Kidney tubule cell (primary cell): ENCODE data around the gene PGAP2.
"Not testable (repeated sequence)": the region's sequence is repeated elsewhere in the genome, so short reads cannot be mapped to it uniquely, and the experiment has no call there.

Source experiments
- DNase-seq: peaks from one replicate; pipeline ENCODE4 v3.0.0-alpha.2; 2018; ENCODE audit warnings: low spot score

PGAP2 gene

DNA sequence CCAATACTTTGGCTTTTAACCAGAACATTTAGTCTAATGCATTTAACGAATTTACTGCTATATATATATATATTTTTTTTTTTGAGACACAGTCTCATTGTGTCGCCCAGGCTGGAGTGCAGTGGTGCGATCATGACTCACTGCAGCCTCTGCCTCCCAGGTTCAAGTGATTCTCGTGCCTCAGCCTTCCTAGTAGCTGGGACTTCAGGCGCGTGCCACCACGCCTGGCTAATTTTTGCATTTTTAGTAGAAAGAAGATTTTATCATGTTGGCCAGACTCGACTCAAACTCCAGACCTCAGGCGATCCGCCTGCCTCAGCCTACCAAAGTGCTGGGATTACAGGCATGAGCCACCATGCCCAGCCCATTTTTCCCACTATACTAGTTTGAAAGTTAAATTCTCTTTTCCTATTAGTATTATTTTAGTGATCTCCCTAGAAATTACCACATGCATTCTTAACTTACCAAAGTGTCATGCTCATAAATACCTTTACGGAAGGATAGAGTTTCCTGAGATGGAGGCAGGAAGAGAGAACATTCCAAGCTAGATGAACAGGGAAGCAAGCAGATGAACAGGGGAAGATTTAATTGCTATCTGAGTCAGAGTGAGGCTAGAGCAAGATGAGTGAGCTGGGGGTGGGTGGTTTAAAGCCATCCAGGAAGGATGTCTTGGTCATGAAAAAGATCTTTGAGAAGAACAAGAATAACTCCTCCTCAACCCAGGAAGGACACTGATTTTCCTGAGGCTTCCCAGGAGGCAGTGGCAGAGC, 4.4 kb upstream of the PGAP2 start:
- peak; percentile 94 for DNase-seq

DNA sequence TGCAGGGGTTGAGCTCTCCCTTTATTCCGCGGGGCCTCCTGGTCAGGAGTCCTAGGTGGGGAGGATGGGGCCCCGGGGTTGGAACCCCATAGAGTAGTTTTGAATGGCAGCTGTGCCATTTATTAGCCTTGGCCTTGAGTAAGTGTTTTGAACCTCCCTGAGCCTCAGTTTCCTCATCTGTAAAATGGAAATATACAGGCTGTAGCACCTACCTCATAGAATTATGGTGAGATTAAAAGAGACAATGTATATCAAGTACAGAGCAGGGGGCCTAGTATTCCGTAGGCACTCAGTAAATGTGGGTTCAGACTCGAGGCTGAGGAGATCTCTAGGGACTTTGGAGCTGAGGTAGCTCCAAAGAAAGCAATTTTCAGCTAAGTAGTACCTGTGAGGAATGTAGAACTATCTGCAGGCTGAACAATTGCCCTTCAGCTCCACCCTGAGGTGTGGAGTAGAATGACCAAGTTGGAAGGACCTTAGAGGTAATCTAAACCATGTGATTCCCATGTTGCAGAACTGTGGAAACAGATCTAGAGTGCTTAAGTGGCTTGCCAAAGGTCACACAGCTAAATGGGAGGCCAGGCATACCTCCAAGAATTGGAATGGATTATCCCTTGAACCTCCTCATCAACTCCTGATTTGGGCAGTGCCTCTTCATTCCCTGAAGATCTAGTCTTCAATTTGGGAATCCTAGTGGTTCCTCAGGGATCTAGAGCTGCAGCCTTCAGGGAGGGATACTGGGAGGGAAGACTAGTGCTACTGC, 682 bp downstream of the PGAP2 start:
- peak; percentile 82 for DNase-seq

DNA sequence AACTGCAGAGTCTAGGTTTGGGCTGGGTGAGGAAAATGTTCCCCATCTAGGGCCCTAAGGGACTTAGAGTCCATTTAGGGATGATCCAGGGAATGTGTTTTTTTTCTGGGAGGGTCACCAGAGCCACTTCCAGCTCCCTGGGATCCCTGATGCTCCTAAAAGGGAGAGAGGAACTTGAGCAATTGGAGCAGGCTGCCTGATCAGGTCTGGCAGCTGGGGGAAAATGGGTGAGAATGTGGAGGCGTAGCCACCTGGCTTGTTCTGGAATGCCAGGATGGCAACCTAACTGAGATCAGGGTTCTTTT, 1.2 kb downstream of the PGAP2 start:
- no peak for DNase-seq

DNA sequence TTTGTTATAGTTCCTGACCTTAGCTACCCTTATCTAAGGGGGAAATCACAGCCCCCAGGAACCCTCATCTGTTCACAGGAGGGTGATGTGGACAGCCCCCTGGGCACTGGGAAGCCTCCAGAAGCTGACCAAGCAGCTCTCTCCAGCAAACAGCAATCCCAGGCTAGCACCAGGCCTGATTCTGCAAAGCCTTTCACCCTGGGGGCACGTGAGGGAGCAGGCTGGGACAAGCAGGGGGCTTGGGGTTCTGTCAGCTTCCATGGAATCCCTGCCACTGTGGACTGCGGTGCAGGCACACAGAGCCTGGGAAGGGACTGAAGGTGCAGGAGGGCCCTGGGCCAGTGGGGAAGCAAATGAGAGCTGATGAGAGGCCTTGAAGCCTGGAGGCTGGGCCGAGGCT, 2.1 kb downstream of the PGAP2 start:
- DNase-seq: no peak

DNA sequence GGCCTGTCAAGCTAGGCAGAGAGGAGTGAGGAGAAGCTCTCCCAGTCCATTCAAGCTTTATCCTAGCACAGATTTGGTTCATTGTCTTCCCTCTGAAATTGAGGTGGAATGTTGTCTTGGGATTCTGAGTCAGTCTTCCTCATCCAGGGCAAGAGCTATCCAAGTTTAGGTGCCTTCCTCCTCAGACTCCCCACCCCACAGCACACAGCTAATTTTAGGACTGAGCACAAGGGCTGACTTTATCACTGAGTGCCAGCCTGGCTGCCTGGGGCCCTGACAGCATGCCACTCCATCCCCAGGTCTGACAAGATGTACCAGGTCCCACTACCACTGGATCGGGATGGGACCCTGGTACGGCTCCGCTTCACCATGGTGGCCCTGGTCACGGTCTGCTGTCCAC, 2.6 kb downstream of the PGAP2 start:
- no peak for DNase-seq

DNA sequence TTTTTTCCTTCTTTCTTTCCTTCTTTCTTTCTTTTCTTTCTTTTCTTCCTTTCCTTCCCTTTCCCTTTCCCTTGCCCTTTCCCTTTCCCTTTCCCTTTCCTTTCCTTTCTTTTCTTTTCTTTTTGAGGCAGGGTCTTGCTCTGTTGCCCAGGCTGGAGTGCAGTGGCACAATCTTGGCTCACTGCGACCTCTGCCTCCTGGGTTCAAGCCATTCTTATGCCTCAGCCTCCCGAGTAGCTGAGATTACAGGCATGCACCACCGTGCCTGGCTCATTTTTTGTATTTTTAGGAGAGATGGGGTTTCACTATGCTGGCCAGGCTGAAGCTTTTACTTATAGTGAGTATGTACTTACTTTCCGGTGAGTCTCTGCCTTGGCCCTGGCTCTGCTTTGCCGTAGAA, 6.5 kb downstream of the PGAP2 start:
- not testable (repeated sequence) for DNase-seq

DNA sequence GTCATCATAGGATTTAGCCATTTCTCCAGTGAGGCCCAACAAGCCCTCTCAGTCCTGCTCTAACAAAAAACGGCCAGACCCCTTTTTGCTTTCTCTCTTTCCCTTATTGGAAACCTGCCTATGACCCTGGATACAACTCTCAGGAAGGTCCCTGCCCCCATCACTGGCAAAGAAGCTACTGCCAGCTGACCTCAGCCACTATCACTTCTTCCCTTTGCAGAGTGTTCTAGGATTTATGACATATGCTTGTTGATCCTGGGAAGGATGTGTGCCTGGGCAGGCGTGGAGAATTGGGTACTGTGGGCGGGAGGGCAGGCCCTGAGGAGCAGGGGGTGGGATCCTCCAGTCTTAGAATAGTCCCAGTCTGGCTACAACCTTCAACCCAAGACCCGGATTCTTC, 7.5 kb downstream of the PGAP2 start:
- no peak for DNase-seq

DNA sequence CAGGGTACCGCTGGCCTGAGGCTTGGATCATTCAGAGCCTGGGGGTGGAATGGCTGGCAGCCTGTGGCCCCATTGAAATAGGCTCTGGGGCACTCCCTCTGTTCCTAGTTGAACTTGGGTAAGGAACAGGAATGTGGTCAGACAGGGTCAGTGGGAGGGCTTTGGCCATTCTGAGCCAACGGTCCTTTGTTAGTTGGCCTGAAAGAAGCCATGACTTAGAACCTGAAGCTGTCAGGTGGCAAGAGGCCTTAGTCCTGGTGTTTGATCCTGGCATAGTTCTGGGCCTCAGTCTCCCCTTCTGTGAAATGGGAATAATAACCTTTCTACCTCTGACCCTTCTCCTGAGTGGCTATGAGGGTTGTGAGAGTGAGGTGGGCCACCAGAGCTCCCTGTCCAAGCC, 8.3 kb downstream of the PGAP2 start:
- DNase-seq: no peak

DNA sequence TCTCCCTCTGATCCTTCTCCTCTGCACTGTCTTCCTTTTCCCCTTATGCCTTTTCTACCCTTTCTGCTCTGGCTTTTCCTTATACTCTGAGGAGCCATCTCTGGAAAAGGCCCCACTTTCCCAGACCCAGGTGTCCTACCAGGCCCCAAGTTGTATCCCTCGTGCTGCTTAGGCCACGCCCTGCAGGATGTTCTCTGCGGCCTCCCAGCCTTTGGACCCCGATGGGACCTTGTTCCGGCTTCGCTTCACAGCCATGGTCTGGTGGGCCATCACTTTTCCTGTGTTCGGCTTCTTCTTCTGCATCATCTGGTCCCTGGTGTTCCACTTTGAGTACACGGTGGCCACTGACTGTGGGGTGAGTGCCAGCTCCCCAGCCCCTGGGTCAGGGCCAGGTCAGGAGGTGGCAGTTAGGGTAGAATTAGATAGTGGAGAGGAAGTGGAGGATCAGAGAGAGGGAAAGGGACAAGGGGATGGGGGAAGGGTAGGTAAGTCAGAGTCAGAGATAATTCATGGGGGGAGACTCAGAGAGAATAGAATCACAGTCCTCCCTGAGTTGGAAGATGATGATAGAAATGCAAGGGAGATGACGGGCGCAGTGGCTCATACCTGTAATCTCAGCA, 8.9 kb downstream of the PGAP2 start:
- no peak for DNase-seq

DNA sequence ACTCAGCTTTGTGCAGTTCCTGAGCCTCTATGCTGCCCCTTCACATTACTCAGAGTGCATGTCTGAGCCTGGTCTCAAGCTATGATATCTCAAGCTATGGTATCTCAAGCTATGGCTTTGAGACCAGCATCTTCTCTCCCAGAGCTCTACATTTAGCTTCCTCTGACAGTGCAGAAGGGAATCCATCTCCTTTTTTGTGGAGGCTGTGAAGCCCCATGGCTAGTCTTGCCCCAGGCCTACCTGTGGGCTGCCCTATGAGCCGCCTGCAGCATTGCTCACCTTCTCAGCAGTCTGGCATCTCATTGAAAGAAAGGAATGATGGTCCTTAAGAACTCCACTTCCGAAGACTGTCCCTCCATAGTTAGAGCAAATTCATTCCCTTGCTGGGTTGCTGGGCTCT, 12.6 kb downstream of the PGAP2 start:
- no peak for DNase-seq

DNA sequence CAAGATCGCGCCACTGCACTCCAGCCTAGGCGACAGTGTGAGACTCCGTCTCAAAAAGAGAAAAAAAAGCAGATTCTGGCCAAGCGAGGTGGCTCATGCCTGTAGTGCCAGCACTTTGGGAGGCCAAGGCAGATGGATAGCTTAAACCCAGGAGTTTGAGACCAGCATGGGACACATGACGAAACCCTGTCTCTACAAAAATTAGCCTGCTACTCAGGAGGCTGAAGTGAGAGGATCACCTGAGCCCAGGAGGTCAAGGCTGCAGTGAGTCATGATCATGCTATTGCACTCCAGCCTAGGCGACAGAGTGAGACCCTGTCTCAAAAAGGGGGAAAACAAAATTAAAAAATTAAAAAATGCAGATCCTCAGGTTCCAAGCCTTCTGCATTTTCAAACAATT, 14.0 kb downstream of the PGAP2 start:
- DNase-seq: no peak

DNA sequence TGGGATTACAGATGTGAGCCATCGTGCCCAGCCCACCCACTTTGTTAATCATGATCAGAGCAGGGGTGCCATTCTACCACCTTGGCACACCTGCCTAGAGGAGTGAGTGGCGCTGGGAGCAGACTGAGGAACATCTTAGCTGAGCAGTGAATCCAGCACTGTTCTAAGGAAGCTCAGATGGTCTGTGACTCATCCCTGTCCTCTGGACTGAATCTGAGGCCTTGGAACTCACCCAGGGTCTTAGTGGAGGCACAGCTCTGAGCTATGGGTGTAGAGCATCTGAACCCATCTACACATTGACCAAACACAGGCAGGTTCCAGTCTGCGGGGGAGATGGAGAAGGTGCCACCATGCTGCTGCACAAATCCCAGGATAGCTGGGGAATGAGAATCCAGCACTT, 14.9 kb downstream of the PGAP2 start:
- peak; percentile 79 for DNase-seq

DNA sequence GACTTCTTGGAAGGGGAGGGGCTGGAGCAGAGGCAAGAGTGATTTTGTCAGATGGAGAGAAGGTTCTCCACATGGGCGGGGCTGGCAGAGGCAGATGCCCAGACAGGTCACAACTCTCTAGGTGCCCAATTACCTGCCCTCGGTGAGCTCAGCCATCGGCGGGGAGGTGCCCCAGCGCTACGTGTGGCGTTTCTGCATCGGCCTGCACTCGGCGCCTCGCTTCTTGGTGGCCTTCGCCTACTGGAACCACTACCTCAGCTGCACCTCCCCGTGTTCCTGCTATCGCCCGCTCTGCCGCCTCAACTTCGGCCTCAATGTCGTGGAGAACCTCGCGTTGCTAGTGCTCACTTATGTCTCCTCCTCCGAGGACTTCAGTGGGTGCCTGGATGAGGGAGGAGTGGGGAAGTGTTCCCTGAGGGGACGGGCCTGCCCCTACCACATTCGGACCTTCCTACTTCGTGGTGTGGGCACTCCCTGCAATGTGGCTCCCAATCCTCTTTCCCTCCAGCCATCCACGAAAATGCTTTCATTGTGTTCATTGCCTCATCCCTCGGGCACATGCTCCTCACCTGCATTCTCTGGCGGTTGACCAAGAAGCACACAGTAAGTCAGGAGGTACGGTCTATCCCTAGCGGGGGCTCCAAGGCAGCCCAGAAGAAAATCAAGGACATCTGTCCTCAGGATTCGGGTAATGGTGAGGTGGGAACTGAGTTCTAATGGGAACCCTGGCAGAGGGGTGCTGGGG, 15.6 kb downstream of the PGAP2 start:
- no peak for DNase-seq

DNA sequence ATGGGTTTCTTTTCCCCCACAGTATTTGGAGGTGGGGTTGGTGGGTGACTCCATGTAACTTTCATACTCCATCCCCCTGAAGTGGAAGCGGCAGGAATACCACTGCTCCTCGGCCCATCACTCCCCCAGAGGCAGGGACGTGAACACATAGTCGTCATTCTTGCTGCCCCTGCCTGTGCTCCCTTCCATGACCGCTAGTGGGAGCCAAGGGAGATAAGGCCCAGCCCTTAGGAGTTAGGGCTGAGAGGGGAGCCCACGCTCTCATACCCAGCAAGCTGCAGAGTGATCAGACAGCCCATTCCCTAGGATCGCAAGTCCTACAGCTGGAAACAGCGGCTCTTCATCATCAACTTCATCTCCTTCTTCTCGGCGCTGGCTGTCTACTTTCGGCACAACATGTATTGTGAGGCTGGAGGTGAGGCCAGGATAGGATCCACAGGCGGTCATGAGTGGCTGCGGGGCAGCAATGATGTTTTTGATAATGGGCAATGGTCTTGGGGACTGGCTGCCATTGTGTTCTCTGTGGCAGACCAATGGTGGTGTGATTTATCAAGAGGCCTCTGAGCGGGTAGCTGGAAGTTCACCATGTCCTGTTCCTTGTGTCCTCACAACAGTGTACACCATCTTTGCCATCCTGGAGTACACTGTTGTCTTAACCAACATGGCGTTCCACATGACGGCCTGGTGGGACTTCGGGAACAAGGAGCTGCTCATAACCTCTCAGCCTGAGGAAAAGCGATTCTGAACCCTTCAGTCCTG, 16.5 kb downstream of the PGAP2 start:
- DNase-seq: peak; percentile 47

DNA sequence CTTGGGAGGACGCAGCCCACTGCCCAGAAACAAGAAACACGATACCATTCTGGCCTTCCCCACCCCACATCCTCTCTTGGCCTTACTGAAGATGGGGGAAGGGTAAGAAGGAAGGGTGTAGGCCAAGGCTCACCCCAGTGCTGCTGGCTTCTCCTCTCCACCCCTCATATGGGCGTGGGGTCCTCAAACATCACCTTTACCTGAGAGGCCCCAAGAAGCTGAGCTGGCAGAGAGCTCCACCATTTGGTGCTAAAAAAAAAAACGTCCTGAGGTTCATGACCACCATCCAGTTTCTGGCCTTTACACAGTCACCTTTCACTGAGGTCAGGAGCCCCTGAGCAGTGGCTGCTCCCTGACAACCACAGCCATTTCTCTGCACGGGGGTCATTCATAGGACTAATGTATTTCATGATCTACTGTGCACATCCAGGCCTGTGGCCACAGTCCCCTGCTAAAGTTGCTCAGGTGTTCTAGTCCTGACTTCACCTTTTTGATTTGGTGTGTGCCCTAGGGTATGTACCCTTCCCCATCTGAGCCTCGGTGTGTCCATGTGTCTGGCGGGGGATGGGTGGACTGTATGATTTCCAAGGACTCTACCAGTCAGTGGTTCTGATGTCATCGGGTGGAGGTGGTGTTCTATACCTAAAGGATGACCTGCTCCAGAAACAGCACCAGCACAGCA, 17.3 kb downstream of the PGAP2 start:
- DNase-seq: no peak

DNA sequence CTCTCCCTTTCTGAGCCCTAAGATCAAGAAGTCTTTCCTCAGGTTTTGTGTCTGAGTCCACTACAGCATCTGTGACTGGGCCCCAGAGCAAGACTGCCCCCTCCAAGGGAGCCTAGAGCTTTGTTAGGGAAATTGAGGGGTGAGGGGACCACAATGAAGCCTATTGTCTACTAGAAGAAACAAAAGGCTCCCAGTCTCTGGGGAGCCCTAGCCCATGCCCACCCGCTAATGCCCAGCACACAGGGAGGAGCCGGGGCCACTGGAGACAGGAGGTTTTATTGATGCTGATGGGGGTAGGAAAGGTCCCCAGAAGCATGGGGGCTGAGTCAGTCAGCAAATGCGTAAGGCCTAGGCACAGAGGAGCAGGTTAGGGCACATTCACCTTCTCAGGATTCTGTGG, 18.4 kb downstream of the PGAP2 start:
- no peak for DNase-seq

DNA sequence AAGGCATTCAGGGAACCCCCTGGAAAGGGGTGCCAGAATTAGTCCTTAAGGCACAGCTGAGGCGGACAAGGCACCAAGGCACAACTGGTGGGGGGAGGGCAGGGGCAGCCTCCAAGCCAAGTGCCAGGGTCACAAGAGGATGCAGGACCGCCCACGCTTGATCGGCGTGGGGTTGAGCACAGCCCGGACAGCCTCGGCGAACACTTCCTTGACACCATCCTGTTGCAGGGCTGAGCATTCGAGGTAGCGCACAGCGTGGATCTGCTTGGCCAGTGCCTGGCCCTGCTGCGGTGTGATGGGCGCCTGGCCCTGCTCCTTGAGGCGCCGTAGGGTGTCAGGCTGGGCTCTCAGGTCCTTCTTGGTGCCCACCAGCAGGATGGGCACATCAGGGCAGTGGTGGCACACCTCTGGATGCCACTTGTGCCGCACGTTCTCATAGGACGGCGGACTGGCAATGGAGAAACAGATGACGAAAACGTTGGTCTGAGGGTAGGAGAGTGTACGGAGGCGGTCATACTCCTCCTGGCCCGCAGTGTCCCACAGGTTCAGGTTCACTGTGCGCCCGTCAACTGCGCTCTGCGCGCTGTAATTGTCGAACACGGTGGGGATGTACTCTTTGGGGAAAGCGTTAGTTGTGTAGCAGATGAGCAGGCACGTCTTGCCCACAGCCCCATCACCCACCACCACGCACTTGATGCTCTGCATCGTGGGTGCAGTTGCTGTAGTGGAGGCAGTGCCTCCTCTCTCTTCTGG, 19.2 kb downstream of the PGAP2 start:
- no peak for DNase-seq

DNA sequence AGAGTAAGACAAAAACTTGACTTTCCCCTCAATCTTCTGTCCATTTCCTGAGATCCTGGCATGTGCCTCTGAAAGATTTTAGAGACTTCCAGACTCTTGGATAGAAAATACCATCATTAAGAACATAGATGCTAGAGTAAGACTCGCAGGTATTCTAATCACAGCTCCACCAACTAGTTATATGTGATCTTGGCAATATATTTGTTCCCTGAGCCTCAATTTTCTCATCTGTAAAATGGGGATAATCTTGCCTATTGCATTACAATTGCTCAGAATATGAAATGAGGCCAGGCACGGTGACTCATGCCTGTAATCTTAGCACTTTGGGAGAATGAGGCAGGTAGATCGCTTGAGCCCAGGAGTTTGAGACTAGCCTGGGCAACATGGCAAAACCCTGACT, 21.7 kb downstream of the PGAP2 start:
- no peak for DNase-seq

DNA sequence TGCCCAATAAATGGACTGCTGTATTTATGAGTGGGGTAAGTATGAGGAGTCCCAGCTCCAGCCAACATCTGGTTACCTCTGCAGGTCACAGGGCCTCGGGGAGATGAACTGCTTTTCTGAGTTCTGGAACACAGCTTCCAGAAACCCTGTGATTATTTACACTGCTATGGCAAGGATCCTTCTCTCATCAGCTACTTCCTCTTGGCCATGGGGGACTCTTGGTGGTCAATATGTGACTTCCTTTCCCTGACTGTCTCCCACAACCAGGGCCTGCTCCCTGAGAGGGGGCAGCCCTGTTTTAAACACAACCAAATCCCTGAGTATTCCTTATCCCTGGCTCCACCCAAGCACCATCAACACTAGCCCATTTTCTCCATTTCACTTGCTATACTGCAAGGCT, 22.4 kb downstream of the PGAP2 start:
- DNase-seq: no peak

DNA sequence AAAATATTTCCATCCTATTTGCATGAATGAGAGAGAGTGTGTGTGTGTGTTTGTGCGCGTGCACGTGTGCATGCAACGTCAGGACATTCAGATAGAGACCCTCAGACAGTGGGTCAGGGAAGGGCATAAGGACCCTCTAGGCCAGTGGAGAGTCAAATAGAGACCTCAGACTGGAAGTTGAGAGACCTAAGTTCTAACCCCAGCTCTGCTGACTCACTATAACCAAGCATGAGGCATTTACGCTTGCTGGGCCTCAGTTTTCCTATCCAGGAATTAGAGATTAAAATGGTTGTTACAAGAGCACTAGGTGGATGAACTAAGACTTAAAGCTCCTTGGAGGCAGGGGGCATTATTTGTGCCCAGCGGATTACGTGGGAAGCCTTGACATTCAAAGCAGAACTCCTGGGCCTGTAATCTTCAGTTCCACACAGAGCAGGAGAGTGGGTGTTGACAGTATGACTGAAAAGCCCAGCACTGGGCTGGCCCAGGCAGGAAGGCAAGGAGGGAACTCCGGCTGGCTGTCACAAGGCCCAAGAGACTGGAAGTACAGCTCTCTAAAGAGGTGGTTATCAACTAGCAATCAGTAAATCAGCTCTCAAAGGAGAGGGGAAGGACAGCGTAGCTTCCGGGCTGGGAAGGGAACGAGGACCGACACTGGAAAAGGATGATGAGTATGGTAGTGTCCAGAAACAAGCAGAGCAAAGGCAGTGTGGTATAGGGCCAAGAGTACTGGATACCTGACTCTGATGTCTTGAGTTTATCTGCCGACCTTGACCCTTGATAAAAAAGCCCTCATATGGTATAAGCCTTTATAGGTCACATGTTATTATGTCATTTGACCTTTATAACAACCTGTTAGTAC, 23.2 kb downstream of the PGAP2 start:
- DNase-seq: no peak
